Activated B cell treated with CpG ODN at 0.5 μM for 24 hours (primary cell): Measurements from ENCODE around the gene PFKFB3. TPM values are rescaled to one million over a fixed set of nuclear protein-coding genes. Genes with fewer than 3 reads are reported as not detected.

Experiments used
- ATAC-seq: fragments of 200-7000 bp; cut with Tn5 transposase; one replicate; pipeline ENCODE4 v1.10.0; 2021; ENCODE audit warnings: low read depth, mild to moderate bottlenecking, moderate library complexity
- CTCF ChIA-PET: fragments of 350-600 bp; sonication (Branson Sonifier 250); formaldehyde crosslinking; loops from one replicate; lab custom pipeline; 2021; ENCODE audit warnings: antibody characterized with exemption; lab: Charles Lee
- POLR2A ChIA-PET: fragments of 350-600 bp; sonication (Branson Sonifier 250); formaldehyde crosslinking; loops from one replicate; lab custom pipeline; 2021; ENCODE audit warnings: antibody characterized with exemption; lab: Charles Lee
- DNase-seq: peaks from one replicate; pipeline ENCODE4 v3.0.0; 2022
- H3K27ac Mint-ChIP-seq: one replicate; pipeline ENCODE4 v1.8.0; 2020; ENCODE audit warnings: mixed read lengths
- H3K27me3 Mint-ChIP-seq: one replicate; pipeline ENCODE4 v1.8.0; 2021; ENCODE audit warnings: mixed read lengths
- H3K36me3 Mint-ChIP-seq: one replicate; pipeline ENCODE4 v1.8.0; 2021; ENCODE audit warnings: low read depth, mixed read lengths
- H3K4me1 Mint-ChIP-seq: one replicate; pipeline ENCODE4 v1.8.0; 2021; ENCODE audit warnings: mixed read lengths
- H3K4me3 Mint-ChIP-seq: one replicate; pipeline ENCODE4 v1.8.0; 2020; ENCODE audit warnings: mild to moderate bottlenecking, mixed read lengths
- H3K9me3 Mint-ChIP-seq: one replicate; pipeline ENCODE4 v1.8.0; 2020; ENCODE audit warnings: mixed read lengths
- CTCF ChIP-seq: fragments of 200-600 bp; IDR thresholded peaks from one replicate; pipeline ENCODE4 v1.8.0; 2022; ENCODE audit warnings: antibody characterized with exemption, mild to moderate bottlenecking
- intact Hi-C: fragments of 100-400 bp; cut with micrococcal nuclease; formaldehyde crosslinking; loops from one replicate; pipeline ENCODE4 v1.15.1; 2024
- total RNA-seq: library from RNA; stranded (reverse); gene quantifications from 2 replicates; pipeline ENCODE4 v1.2.3, GENCODE V29; 2022

PFKFB3 gene
- total RNA-seq, 1 donor from 2014 or later: 105 TPM

DNA sequence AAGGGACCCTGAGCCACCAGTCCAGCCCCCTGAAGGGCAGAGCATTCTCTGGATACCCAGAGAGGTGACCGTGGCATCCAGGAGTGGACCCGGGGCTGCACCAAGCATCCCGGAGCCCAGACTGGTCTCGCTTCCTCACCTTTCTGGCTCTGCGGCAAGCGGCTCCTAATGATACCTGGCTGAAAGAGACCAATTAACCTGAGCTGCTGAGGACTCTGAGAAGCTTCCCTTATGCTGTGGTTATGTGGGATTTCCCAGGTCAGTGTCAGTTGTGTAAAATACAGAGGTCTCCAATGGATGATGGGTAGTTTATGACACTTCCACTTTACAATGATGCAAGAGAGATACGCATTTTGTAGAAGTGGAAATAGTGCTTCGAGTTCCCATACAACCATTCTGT is 51.5 kb downstream of the PFKFB3 start:
- ChIA-PET CTCF (no interaction called here), POLR2A (interaction anchor here (0.7 to 1.0 kb wide), 2 partner anchors 20 to 906 kb away, joined by 3 to 9 read pairs; no protein-coding TSS in a partner anchor)
- intact Hi-C loops: loop anchor here (5.0 kb wide), 1 partner anchor 37 kb away; no protein-coding TSS in a partner anchor
- H3K4me3 Mint-ChIP-seq: no peak overlapping the region
- peaks cover 2% of the 10 kb centered on the region for H3K36me3 Mint-ChIP-seq
- no peaks in the 10 kb centered on the region for H3K9me3 Mint-ChIP-seq
- no peaks in the 10 kb centered on the region for H3K27me3 Mint-ChIP-seq
- no peak overlapping the region for H3K27ac Mint-ChIP-seq
- ATAC-seq: peak; percentile 47
- TF ChIP-seq CTCF: no peak
- H3K4me1 Mint-ChIP-seq: peaks cover 8% of the 10 kb centered on the region
- no peak for DNase-seq

DNA sequence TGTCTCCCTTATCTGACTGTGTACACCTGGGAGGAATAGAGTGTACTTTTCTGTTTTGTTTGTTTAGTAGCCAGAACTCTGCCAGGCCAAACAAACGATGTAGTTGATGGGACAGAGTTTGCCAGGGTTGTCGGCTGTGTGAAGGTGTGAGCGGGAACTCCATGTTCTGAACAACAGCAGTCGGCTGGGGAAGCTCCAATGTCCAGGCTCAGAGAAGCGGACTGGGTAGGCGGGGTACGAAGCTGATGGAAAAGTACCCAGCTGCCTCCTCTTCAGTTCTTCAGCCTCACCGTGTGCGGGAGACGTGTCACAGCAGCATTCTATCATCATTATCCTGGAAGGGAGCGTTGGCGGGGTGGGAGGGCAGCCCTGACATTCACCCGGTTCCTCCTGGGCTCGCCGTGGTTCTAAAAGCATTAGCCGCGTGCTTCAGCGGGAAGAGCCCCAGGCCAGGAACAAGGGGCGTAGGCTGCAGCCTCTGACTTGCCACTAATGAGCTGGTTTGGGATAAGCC is 52.9 kb downstream of the PFKFB3 start:
- no peaks in the 10 kb centered on the region for H3K9me3 Mint-ChIP-seq
- intact Hi-C loops: no loop called here
- CTCF ChIA-PET: no interaction called here
- POLR2A ChIA-PET: interaction anchor here (0.5 kb wide), 1 partner anchor 13 kb away, joined by 8 read pairs; no protein-coding TSS in a partner anchor
- DNase-seq (no peak), ATAC-seq (no peak)
- H3K4me3 Mint-ChIP-seq: no peak overlapping the region
- peaks cover 10% of the 10 kb centered on the region for H3K4me1 Mint-ChIP-seq
- no peak for TF ChIP-seq CTCF
- H3K36me3 Mint-ChIP-seq: peaks cover 2% of the 10 kb centered on the region
- H3K27me3 Mint-ChIP-seq: no peaks in the 10 kb centered on the region
- H3K27ac Mint-ChIP-seq: no peak overlapping the region

DNA sequence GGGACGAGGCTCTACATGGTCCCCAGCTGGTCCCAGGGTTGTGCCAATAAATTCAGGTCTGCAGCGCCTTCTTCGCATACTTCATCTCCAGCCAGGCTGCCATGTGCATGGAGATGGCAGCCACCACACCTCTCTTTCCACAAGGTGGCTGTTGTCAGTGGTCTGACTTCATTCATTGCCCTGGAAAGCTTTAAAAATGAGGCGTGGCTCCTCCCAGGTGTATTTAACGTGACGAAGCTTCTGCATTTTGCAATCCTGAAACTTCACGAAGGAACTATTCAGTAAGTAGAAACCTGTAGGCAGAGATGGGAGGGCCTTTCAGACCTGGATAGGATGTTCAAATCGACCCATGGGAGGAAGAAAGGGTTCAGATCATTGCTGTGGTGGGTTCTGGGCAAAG is 53.7 kb downstream of the PFKFB3 start:
- H3K27ac Mint-ChIP-seq: no peak overlapping the region
- peaks cover 2% of the 10 kb centered on the region for H3K36me3 Mint-ChIP-seq
- DNase-seq: no peak
- H3K4me1 Mint-ChIP-seq: peaks cover 8% of the 10 kb centered on the region
- no peaks in the 10 kb centered on the region for H3K27me3 Mint-ChIP-seq
- no peak for ATAC-seq
- no peak for TF ChIP-seq CTCF
- no peak overlapping the region for H3K4me3 Mint-ChIP-seq
- intact Hi-C loops: no loop called here
- ChIA-PET CTCF (interaction anchor here (1.2 kb wide), 1 partner anchor 145 kb away, joined by 3 read pairs; no protein-coding TSS in a partner anchor), POLR2A (interaction anchor here (0.5 kb wide), 1 partner anchor 12 kb away, joined by 8 read pairs; no protein-coding TSS in a partner anchor)
- peaks cover 6% of the 10 kb centered on the region for H3K9me3 Mint-ChIP-seq

DNA sequence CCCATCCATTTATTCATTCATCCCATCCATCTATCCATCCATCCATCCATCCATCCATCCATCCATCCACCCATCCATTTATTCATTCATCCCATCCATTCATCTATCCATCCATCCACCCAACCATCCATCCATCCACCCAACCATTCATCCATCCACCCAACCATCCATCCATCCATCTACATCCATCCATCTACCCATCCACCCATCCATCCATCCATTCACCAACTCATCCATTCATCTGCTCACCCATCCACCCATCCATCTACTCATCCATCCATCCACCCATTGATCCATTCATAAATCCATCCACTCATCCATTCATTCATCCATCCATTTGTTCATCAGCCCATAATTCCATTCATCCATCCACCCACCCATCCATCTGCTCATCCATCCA is 56.4 kb downstream of the PFKFB3 start:
- peaks cover 6% of the 10 kb centered on the region for H3K4me1 Mint-ChIP-seq
- H3K36me3 Mint-ChIP-seq: peaks cover 2% of the 10 kb centered on the region
- peaks cover 11% of the 10 kb centered on the region for H3K9me3 Mint-ChIP-seq
- DNase-seq: no peak
- no peak overlapping the region for H3K27ac Mint-ChIP-seq
- intact Hi-C loops: no loop called here
- H3K4me3 Mint-ChIP-seq: no peak overlapping the region
- no peak for TF ChIP-seq CTCF
- ChIA-PET POLR2A (no interaction called here), CTCF (no interaction called here)
- ATAC-seq: no peak
- no peaks in the 10 kb centered on the region for H3K27me3 Mint-ChIP-seq

GRCh38 chr10:6260843-6261242 is 58.1 kb downstream of the PFKFB3 start:
- Mint-ChIP-seq H3K27me3 (no peaks in the 10 kb centered on the region), H3K27ac (no peak overlapping the region), H3K4me1 (peaks cover 3% of the 10 kb centered on the region), H3K9me3 (peaks cover 11% of the 10 kb centered on the region), H3K4me3 (no peak overlapping the region), H3K36me3 (no peaks in the 10 kb centered on the region)
- no peak for ATAC-seq
- CTCF ChIA-PET: no interaction called here
- no peak for DNase-seq
- POLR2A ChIA-PET: interaction anchor here (1.2 kb wide), 1 partner anchor 10 kb away, joined by 3 read pairs; no protein-coding TSS in a partner anchor
- no peak for TF ChIP-seq CTCF
- intact Hi-C loops: no loop called here
